BLaER1 treated with 17β-estradiol and CSF1 and Interleukin-3, amounts not matched to agents 10 nM and 100 nM (cell line): ENCODE data around the gene TEPSIN.

Source experiments
- H3K27ac ChIP-seq, 11 experiments: shearing (Covaris generic); formaldehyde crosslinking; 2 replicates each; pipeline ENCODE4 v1.8.1; 2022
- H3K27me3 ChIP-seq, 11 experiments: shearing (Covaris generic); formaldehyde crosslinking; 2 replicates each; pipeline ENCODE4 v1.8.1; 2022
- H3K36me3 ChIP-seq, 11 experiments: shearing (Covaris generic); formaldehyde crosslinking; 2 replicates each; pipeline ENCODE4 v1.8.1; 2022
- H3K4me1 ChIP-seq, 10 experiments: shearing (Covaris generic); formaldehyde crosslinking; 2 replicates each; pipeline ENCODE4 v1.8.1; 2022
- H3K4me2 ChIP-seq, 11 experiments: shearing (Covaris generic); formaldehyde crosslinking; 2 replicates each; pipeline ENCODE4 v1.8.1; 2022
- H3K4me3 ChIP-seq, 10 experiments: shearing (Covaris generic); formaldehyde crosslinking; 2 replicates each; pipeline ENCODE4 v1.8.1; 2022
- H3K9ac ChIP-seq, 11 experiments: shearing (Covaris generic); formaldehyde crosslinking; 2 replicates each; pipeline ENCODE4 v1.8.1; 2022
- H3K9me3 ChIP-seq, 11 experiments: shearing (Covaris generic); formaldehyde crosslinking; replicated peaks in 1 of 11; 2 replicates each; pipeline ENCODE4 v1.8.1; 2022
- H4K20me1 ChIP-seq, 11 experiments: shearing (Covaris generic); formaldehyde crosslinking; 2 replicates each; pipeline ENCODE4 v1.8.1; 2022
- Cebpa-rat ChIP-seq, 11 experiments: shearing (Covaris generic); IDR thresholded peaks; 2 replicates each; pipeline ENCODE4 v1.8.1; 2022

TEPSIN gene

DNA sequence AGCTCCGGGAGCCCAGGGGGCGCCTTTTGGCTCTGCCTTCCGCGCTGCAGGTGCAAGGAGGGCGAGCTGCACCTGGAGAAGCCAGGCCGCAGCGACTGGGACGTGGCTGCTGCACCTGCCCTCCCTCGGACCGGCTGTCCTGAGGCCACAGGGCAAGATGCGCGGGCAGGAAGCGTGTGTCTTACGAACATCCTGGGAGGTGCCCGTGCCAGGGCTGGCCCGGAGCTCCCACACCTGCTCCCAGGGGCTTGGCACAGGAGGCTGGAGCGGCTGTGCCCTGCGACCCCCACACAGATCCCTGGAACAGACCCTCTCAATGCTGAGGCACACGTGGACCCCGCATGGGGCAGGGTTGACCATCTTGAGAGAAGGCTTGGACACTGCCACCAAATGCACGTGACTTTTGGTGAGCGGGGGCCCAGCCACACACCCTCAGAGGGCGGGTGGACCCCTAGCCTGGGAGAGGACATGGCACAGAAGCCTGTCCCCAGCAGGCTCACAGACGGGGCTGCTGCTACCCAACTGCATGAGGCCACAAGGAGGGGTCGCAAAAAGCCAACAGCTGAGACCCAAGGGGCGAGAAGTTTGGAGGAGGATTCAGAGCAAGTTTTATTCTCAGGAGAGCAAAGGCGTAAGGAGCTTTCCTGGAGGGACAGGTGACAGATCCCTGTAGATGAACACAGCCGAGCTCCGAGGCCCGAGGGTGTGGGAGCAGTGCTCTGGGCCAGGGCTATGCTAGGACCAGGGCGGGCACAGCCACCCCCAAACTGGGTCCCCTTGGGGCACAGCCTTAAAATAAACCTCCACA, 11.6 kb upstream of the TEPSIN start:
- Histone ChIP-seq H3K4me2 (peak overlapping the region in 8 of 11 experiments; percentile 49 to 77 (median 68); a peak in 15 of 22 replicates), H3K4me3 (no peak overlapping the region), H3K27ac (no peak overlapping the region), H3K9me3 (peaks cover 0 to 10% (median 0%) of the 10 kb centered on the region in 11 experiments; a peak in 6 of 22 replicates), H3K27me3 (peaks cover 0 to 3% (median 0%) of the 10 kb centered on the region in 11 experiments; a peak in 2 of 22 replicates), H3K9ac (peak overlapping the region in 4 of 11 experiments; percentile 20 to 57 (median 24); a peak in 3 of 22 replicates), H4K20me1 (peaks cover 39 to 91% (median 69%) of the 10 kb centered on the region in 11 experiments; a peak in 21 of 22 replicates), H3K4me1 (peaks cover 11 to 66% (median 55%) of the 10 kb centered on the region in 10 experiments), H3K36me3 (peaks cover 16 to 55% (median 44%) of the 10 kb centered on the region in 11 experiments)
- TF ChIP-seq Cebpa-rat (IDR thresholded peaks at IDR 0.05): no peak

- Histone ChIP-seq H4K20me1 (peaks cover 29 to 91% (median 70%) of the 10 kb centered on the region in 11 experiments; a peak in 21 of 22 replicates), H3K4me2 (peak overlapping the region in 2 of 11 experiments; percentile 74 to 77; a peak in 3 of 22 replicates), H3K4me1 (peaks cover under 1 to 66% (median 55%) of the 10 kb centered on the region in 10 experiments), H3K9me3 (peaks cover 0 to 10% (median 0%) of the 10 kb centered on the region in 11 experiments; a peak in 6 of 22 replicates), H3K4me3 (no peak overlapping the region), H3K27me3 (peaks cover 0 to 3% (median 0%) of the 10 kb centered on the region in 11 experiments; a peak in 2 of 22 replicates), H3K9ac (no peak overlapping the region), H3K27ac (no peak overlapping the region), H3K36me3 (peaks cover 16 to 58% (median 46%) of the 10 kb centered on the region in 11 experiments)
- TF ChIP-seq Cebpa-rat (IDR thresholded peaks at IDR 0.05): no peak
These were observed 10.6 kb upstream of the TEPSIN start for GRCh38 chr17:81249223-81250040.

GRCh38 chr17:81248649-81249048, 9.8 kb upstream of the TEPSIN start:
- Histone ChIP-seq H3K4me3 (no peak overlapping the region), H4K20me1 (peaks cover 25 to 89% (median 73%) of the 10 kb centered on the region in 11 experiments; a peak in 21 of 22 replicates), H3K9me3 (peaks cover 0 to 10% (median 0%) of the 10 kb centered on the region in 11 experiments; a peak in 6 of 22 replicates), H3K9ac (no peak overlapping the region; a peak in 1 of 22 replicates), H3K4me2 (no peak overlapping the region), H3K27me3 (peaks cover 0 to 3% (median 0%) of the 10 kb centered on the region in 11 experiments; a peak in 2 of 22 replicates), H3K36me3 (peaks cover 16 to 58% (median 46%) of the 10 kb centered on the region in 11 experiments), H3K27ac (no peak overlapping the region), H3K4me1 (peaks cover 0 to 63% (median 55%) of the 10 kb centered on the region in 10 experiments; a peak in 16 of 20 replicates)
- no peak for TF ChIP-seq Cebpa-rat (IDR thresholded peaks at IDR 0.05)

DNA sequence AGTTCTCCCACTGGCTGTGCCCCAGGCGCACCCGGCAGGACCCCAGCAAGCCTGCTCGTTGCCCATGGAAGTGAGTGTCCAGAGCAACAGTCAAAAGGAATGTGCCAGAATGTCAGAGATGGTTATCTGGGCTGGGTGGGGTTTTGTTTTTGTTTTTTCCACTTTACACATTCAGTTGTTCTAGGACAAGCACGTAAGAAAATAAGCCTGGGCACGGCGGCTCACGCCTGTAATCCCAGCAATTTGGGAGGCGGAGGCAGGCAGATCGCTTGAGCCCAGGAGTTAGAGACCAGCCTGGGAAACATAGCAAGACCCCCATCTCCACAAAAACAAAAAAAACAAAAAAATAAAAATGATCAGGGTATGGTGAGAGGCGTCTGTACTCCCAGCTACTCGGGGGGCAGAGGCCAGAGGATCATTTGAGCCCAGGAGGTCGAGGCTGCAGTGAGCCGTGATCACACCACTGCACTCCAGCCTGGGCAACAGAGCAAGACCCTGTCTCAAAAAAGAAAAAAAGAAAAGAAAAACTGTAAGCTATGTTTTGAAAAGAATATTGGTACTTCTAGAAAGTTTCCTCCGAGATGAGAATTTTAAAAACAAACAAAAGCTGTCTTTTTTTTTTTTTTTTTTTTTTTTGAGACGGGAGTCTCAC, 8.6 kb upstream of the TEPSIN start:
- peaks cover 0 to 3% (median 0%) of the 10 kb centered on the region in 11 experiments; a peak in 2 of 22 replicates for H3K27me3 ChIP-seq
- peaks cover 13 to 88% (median 72%) of the 10 kb centered on the region in 11 experiments; a peak in 21 of 22 replicates for H4K20me1 ChIP-seq
- H3K4me1 ChIP-seq: peaks cover 0 to 55% (median 48%) of the 10 kb centered on the region in 10 experiments; a peak in 16 of 20 replicates
- no peak overlapping the region for H3K27ac ChIP-seq
- no peak for TF ChIP-seq Cebpa-rat (IDR thresholded peaks at IDR 0.05)
- no peak overlapping the region for H3K4me2 ChIP-seq
- H3K9me3 ChIP-seq: peaks cover 0 to 10% (median 0%) of the 10 kb centered on the region in 11 experiments; a peak in 6 of 22 replicates
- H3K9ac ChIP-seq: no peak overlapping the region
- H3K36me3 ChIP-seq: peaks cover 15 to 52% (median 41%) of the 10 kb centered on the region in 11 experiments
- H3K4me3 ChIP-seq: no peak overlapping the region

GRCh38 chr17:81246679-81247338, 8.0 kb upstream of the TEPSIN start:
- Histone ChIP-seq H4K20me1 (peaks cover 8 to 87% (median 72%) of the 10 kb centered on the region in 11 experiments; a peak in 21 of 22 replicates), H3K9ac (no peak overlapping the region; a peak in 1 of 22 replicates), H3K9me3 (peaks cover 0 to 10% (median 0%) of the 10 kb centered on the region in 11 experiments; a peak in 6 of 22 replicates), H3K4me2 (no peak overlapping the region), H3K27ac (no peak overlapping the region), H3K4me1 (peaks cover 0 to 54% (median 46%) of the 10 kb centered on the region in 10 experiments; a peak in 17 of 20 replicates), H3K4me3 (no peak overlapping the region), H3K36me3 (peaks cover 13 to 57% (median 35%) of the 10 kb centered on the region in 11 experiments; a peak in 21 of 22 replicates), H3K27me3 (peaks cover 0 to 3% (median 0%) of the 10 kb centered on the region in 11 experiments; a peak in 2 of 22 replicates)
- TF ChIP-seq Cebpa-rat (IDR thresholded peaks at IDR 0.05): no peak

GRCh38 chr17:81246343-81246670, 7.5 kb upstream of the TEPSIN start:
- peaks cover 0 to 3% (median 0%) of the 10 kb centered on the region in 11 experiments; a peak in 2 of 22 replicates for H3K27me3 ChIP-seq
- H3K9ac ChIP-seq: peak overlapping the region in 1 of 11 experiments; percentile 9; a peak in 1 of 22 replicates
- TF ChIP-seq Cebpa-rat (IDR thresholded peaks at IDR 0.05): no peak
- no peak overlapping the region for H3K27ac ChIP-seq
- H3K9me3 ChIP-seq: peaks cover 0 to 10% (median 0%) of the 10 kb centered on the region in 11 experiments; a peak in 6 of 22 replicates
- peaks cover 6 to 87% (median 72%) of the 10 kb centered on the region in 11 experiments; a peak in 21 of 22 replicates for H4K20me1 ChIP-seq
- H3K4me3 ChIP-seq: no peak overlapping the region
- peaks cover 17 to 62% (median 36%) of the 10 kb centered on the region in 11 experiments; a peak in 21 of 22 replicates for H3K36me3 ChIP-seq
- H3K4me2 ChIP-seq: no peak overlapping the region
- peaks cover 0 to 54% (median 45%) of the 10 kb centered on the region in 10 experiments; a peak in 19 of 20 replicates for H3K4me1 ChIP-seq

DNA sequence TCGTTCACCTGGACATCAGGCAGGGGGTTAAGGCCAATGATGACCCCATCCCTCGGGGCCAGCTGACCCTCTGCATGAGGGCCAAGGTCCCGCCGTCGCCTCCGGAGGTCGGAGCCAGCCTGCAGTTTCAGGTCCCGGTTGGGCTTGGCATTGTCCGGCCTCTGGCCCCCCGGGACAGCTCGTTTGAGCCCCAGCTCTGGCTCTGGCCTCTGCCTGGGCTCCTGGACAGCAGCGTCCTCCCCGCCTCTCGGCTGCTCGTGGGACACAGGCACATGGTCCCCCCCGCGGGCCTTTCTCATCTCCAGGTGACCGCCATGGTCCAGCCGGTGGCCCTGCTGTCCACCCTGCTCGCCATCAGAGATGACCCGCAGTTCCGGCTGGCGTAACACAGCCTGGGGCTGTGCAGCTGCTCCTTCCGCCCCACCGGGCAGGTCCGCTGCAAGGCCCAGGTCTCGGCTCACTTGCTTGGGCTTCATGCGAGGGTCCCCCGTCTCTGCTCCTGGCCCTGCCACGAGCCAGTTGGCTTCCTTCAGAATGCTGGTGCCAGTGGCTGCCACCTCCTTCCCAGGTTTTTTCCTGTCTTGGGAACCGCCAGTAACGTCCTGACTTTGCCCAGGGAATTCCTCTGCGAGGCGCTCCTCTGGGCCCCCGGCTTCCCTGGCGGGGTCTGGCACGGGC, 6.9 kb upstream of the TEPSIN start:
- peaks cover 4 to 87% (median 72%) of the 10 kb centered on the region in 11 experiments; a peak in 21 of 22 replicates for H4K20me1 ChIP-seq
- H3K36me3 ChIP-seq: peaks cover 22 to 62% (median 36%) of the 10 kb centered on the region in 11 experiments; a peak in 21 of 22 replicates
- peaks cover 0 to 10% (median 0%) of the 10 kb centered on the region in 11 experiments; a peak in 6 of 22 replicates for H3K9me3 ChIP-seq
- H3K27ac ChIP-seq: no peak overlapping the region
- no peak overlapping the region for H3K4me3 ChIP-seq
- peaks cover 5 to 54% (median 45%) of the 10 kb centered on the region in 10 experiments for H3K4me1 ChIP-seq
- H3K9ac ChIP-seq: peak overlapping the region in 5 of 11 experiments; percentile 1 to 27 (median 9); a peak in 3 of 22 replicates
- no peak for TF ChIP-seq Cebpa-rat (IDR thresholded peaks at IDR 0.05)
- peak overlapping the region in 7 of 11 experiments; percentile 15 to 59 (median 44); a peak in 11 of 22 replicates for H3K4me2 ChIP-seq
- peaks cover 0 to 3% (median 0%) of the 10 kb centered on the region in 11 experiments; a peak in 2 of 22 replicates for H3K27me3 ChIP-seq
